Activated B cell treated with CpG ODN at 0.5 μM for 24 hours (primary cell): ENCODE data around the gene FGD1. TPM values are rescaled to one million over a fixed set of nuclear protein-coding genes. Genes with fewer than 3 reads are reported as not detected.

Experiments
- ATAC-seq: fragments of 200-7000 bp; cut with Tn5 transposase; one replicate; pipeline ENCODE4 v1.10.0; 2021; ENCODE audit warnings: low read depth, mild to moderate bottlenecking, moderate library complexity
- CTCF ChIA-PET: fragments of 350-600 bp; sonication (Branson Sonifier 250); formaldehyde crosslinking; loops from one replicate; lab custom pipeline; 2021; ENCODE audit warnings: antibody characterized with exemption; lab: Charles Lee
- POLR2A ChIA-PET: fragments of 350-600 bp; sonication (Branson Sonifier 250); formaldehyde crosslinking; loops from one replicate; lab custom pipeline; 2021; ENCODE audit warnings: antibody characterized with exemption; lab: Charles Lee
- DNase-seq: peaks from one replicate; pipeline ENCODE4 v3.0.0; 2022
- H3K27ac Mint-ChIP-seq: one replicate; pipeline ENCODE4 v1.8.0; 2020; ENCODE audit warnings: mixed read lengths
- H3K27me3 Mint-ChIP-seq: one replicate; pipeline ENCODE4 v1.8.0; 2021; ENCODE audit warnings: mixed read lengths
- H3K36me3 Mint-ChIP-seq: one replicate; pipeline ENCODE4 v1.8.0; 2021; ENCODE audit warnings: low read depth, mixed read lengths
- H3K4me1 Mint-ChIP-seq: one replicate; pipeline ENCODE4 v1.8.0; 2021; ENCODE audit warnings: mixed read lengths
- H3K4me3 Mint-ChIP-seq: one replicate; pipeline ENCODE4 v1.8.0; 2020; ENCODE audit warnings: mild to moderate bottlenecking, mixed read lengths
- H3K9me3 Mint-ChIP-seq: one replicate; pipeline ENCODE4 v1.8.0; 2020; ENCODE audit warnings: mixed read lengths
- CTCF ChIP-seq: fragments of 200-600 bp; IDR thresholded peaks from one replicate; pipeline ENCODE4 v1.8.0; 2022; ENCODE audit warnings: antibody characterized with exemption, mild to moderate bottlenecking
- intact Hi-C: fragments of 100-400 bp; cut with micrococcal nuclease; formaldehyde crosslinking; loops from one replicate; pipeline ENCODE4 v1.15.1; 2024
- total RNA-seq: library from RNA; stranded (reverse); gene quantifications from 2 replicates; pipeline ENCODE4 v1.2.3, GENCODE V29; 2022

The FGD1 gene
- total RNA-seq, 1 donor from 2014 or later, result not detected

DNA sequence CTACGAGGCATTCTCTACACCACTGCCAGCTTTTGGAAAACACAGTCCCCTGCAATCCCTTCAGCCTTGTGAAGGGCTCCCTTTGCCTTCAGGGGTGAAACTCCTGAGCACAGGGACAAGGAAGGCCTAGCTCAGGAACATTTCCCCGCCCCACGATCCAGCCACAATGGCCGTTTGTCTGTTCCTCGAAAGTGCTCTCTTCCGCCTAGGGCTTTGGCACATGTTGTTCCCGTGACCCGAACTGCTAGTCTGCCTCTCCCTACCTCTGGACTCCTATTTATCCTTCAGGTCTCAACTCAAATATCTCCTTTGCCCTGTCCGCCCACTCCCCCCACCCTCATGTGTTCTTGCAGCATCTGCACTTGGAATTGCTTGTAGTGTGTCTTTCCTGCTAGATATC, 12.1 kb downstream of the FGD1 start:
- Mint-ChIP-seq H3K4me1 (peaks cover 7% of the 10 kb centered on the region), H3K27me3 (no peaks in the 10 kb centered on the region), H3K36me3 (no peaks in the 10 kb centered on the region), H3K27ac (no peak overlapping the region), H3K9me3 (no peaks in the 10 kb centered on the region), H3K4me3 (no peak overlapping the region)
- TF ChIP-seq CTCF, result no peak
- ATAC-seq (no peak), DNase-seq (no peak)
- intact Hi-C loops, result no loop called here
- ChIA-PET POLR2A (no interaction called here), CTCF (no interaction called here)

GRCh38 chrX:54482839-54483593, 13.0 kb downstream of the FGD1 start:
- no peak for TF ChIP-seq CTCF
- ChIA-PET CTCF (no interaction called here), POLR2A (no interaction called here)
- peaks cover 7% of the 10 kb centered on the region for H3K4me1 Mint-ChIP-seq
- no peaks in the 10 kb centered on the region for H3K36me3 Mint-ChIP-seq
- DNase-seq (no peak), ATAC-seq (no peak)
- intact Hi-C loops, result no loop called here
- H3K27ac Mint-ChIP-seq, result no peak overlapping the region
- H3K4me3 Mint-ChIP-seq, result no peak overlapping the region
- H3K9me3 Mint-ChIP-seq, result no peaks in the 10 kb centered on the region
- H3K27me3 Mint-ChIP-seq, result no peaks in the 10 kb centered on the region

DNA sequence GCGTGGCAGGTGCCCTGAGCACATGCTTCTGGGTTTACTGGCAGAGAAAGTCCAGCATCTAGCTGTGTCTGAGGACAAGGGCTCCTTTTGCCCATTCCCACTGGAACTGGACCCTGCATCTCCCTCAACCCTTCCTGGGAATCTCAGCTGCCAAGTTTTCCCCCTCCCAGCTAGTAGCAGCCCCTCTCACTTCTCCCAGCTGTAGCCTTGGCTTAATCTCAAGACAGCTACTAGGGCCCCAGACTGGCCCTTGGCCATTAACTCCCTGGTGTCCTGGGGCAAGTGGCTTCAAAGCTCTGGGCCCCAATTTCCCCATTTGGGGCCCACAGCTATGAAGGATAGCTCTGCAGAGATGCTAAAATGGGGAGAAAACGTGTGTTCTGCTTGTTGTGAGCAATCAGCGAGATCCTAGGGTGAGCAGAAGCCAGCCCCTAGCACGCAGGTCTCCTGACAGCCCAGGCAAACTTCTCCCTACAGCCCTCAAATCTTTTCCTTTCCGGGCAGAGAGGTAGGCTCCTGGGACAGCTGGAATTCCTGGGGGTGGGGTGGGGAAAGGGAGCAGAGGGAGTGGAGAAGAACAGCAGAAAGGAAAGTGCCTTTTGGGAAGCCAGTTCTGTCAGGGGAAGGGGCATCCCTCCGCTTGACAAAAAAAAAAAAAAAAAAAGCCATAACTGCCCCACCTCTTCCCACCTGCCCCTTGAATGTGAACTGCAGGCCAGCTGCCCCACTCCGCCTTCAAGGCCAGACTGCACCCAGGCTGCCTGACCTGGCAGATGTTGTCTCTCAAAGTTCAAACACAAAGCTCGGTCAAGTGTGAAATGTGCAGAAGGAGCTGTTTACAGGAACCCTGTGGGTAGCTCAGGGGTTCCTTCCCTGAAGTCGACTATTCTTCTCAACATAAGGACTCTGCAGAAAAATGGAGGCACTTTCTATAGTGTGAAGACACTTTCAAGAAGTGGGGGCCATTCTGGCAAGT, 16.6 kb downstream of the FGD1 start:
- Mint-ChIP-seq H3K36me3 (no peaks in the 10 kb centered on the region), H3K4me3 (no peak overlapping the region), H3K27me3 (no peaks in the 10 kb centered on the region), H3K9me3 (no peaks in the 10 kb centered on the region), H3K4me1 (peaks cover 7% of the 10 kb centered on the region), H3K27ac (no peak overlapping the region)
- no peak for TF ChIP-seq CTCF
- no peak for DNase-seq
- intact Hi-C loops, result no loop called here
- CTCF ChIA-PET, result no interaction called here
- POLR2A ChIA-PET, result no interaction called here
- no peak for ATAC-seq

- H3K27ac Mint-ChIP-seq, result no peak overlapping the region
- no peak for DNase-seq
- no peaks in the 10 kb centered on the region for H3K36me3 Mint-ChIP-seq
- no peak for ATAC-seq
- CTCF ChIA-PET, result no interaction called here
- intact Hi-C loops, result no loop called here
- H3K4me3 Mint-ChIP-seq, result no peak overlapping the region
- no peak for TF ChIP-seq CTCF
- peaks cover under 1% of the 10 kb centered on the region for H3K4me1 Mint-ChIP-seq
- H3K27me3 Mint-ChIP-seq, result no peaks in the 10 kb centered on the region
- POLR2A ChIA-PET, result no interaction called here
- no peaks in the 10 kb centered on the region for H3K9me3 Mint-ChIP-seq
These were observed 21.8 kb downstream of the FGD1 start for GRCh38 chrX:54473993-54474859.
